IMR-90 (cell line): Measurements from ENCODE around the gene AGAP1. TPM values are rescaled to one million over a fixed set of nuclear protein-coding genes. Genes with fewer than 3 reads are reported as not detected.

ENCODE experiments used
- ATAC-seq: fragments of 200-7000 bp; cut with Tn5 transposase; 2 replicates; pipeline ENCODE4 v1.9.1; 2020; ENCODE audit warnings: low read depth, mild to moderate bottlenecking, moderate library complexity
- BruUV-seq: library from RNA; stranded (reverse); fragments of 400-500 nt; replicated peaks from 2 replicates; lab custom pipeline; 2021; lab: Mats Ljungman, UMichigan
- CTCF ChIA-PET: fragments of 300-600 bp; formaldehyde crosslinking; extraction: SDS; loops from one replicate; lab custom pipeline; 2021; ENCODE audit warnings: antibody characterized with exemption; lab: Yijun Ruan, JAX
- POLR2A ChIA-PET: fragments of 300-600 bp; sonication (Branson Sonifier 250); formaldehyde crosslinking; loops from one replicate; lab custom pipeline; 2022; ENCODE audit warnings: antibody characterized with exemption; ENCODE audit not compliant: unreplicated experiment; lab: Charles Lee
- DNase-seq: peaks from one replicate; pipeline ENCODE4 v3.0.0; 2013
- H2AFZ ChIP-seq: replicated peaks from 2 replicates; pipeline ENCODE3; 2013; ENCODE audit warnings: low read length, mild to moderate bottlenecking; ENCODE audit not compliant: poor library complexity
- H2AK5ac ChIP-seq: 2 replicates; pipeline ENCODE4 v1.6.1; 2013; ENCODE audit warnings: low read depth, low read length, inconsistent platforms
- H2AK9ac ChIP-seq: replicated peaks from 2 replicates; pipeline ENCODE3; 2013; ENCODE audit warnings: mild to moderate bottlenecking, low read depth, low read length, moderate library complexity; ENCODE audit not compliant: poor library complexity
- H2BK120ac ChIP-seq: 2 replicates; pipeline ENCODE4 v1.6.1; 2013; ENCODE audit warnings: low read depth, low read length, inconsistent platforms
- H2BK15ac ChIP-seq: 3 replicates; pipeline ENCODE4 v1.6.1; 2013; ENCODE audit warnings: low read depth, low read length, inconsistent platforms
- H2BK20ac ChIP-seq: 2 replicates; pipeline ENCODE4 v1.6.1; 2013; ENCODE audit warnings: low read depth, mild to moderate bottlenecking, inconsistent platforms, low read length, moderate library complexity
- H2BK5ac ChIP-seq: 2 replicates; pipeline ENCODE4 v1.6.1; 2013; ENCODE audit warnings: mild to moderate bottlenecking, low read depth, low read length, inconsistent platforms; ENCODE audit not compliant: poor library complexity, severe bottlenecking
- H3K14ac ChIP-seq: replicated peaks from 2 replicates; pipeline ENCODE4 v1.6.1; 2013; ENCODE audit warnings: low read depth, low read length, inconsistent platforms
- H3K18ac ChIP-seq: 2 replicates; pipeline ENCODE4 v1.6.1; 2013; ENCODE audit warnings: low read depth, low read length, control low read depth
- H3K23ac ChIP-seq: 2 replicates; pipeline ENCODE4 v1.6.1; 2013; ENCODE audit warnings: low read depth, low read length, inconsistent platforms
- H3K27ac ChIP-seq: 2 replicates; pipeline ENCODE4 v1.5.1; 2013; ENCODE audit warnings: mild to moderate bottlenecking, control low read depth, low read length; ENCODE audit not compliant: insufficient read depth
- H3K27me3 ChIP-seq: 2 replicates; pipeline ENCODE4 v1.6.1; 2013; ENCODE audit warnings: low read length; ENCODE audit not compliant: control insufficient read depth, insufficient read depth
- H3K36me3 ChIP-seq: 2 replicates; pipeline ENCODE4 v1.6.1; 2013; ENCODE audit warnings: low read length, mixed read lengths; ENCODE audit not compliant: control insufficient read depth, insufficient read depth
- H3K4ac ChIP-seq: 2 replicates; pipeline ENCODE4 v1.6.1; 2013; ENCODE audit warnings: low read depth, low read length, inconsistent platforms
- H3K4me1 ChIP-seq: 2 replicates; pipeline ENCODE4 v1.6.1; 2013; ENCODE audit warnings: low read length, mixed read lengths; ENCODE audit not compliant: control insufficient read depth, insufficient read depth
- H3K4me2 ChIP-seq: 2 replicates; pipeline ENCODE4 v1.6.1; 2013; ENCODE audit warnings: low read depth, mild to moderate bottlenecking, control low read depth, low read length, moderate library complexity
- H3K4me3 ChIP-seq: 2 replicates; pipeline ENCODE4 v1.5.1; 2013; ENCODE audit warnings: low read depth, mild to moderate bottlenecking, control low read depth, low read length, moderate library complexity; ENCODE audit not compliant: insufficient read depth
- H3K56ac ChIP-seq: 2 replicates; pipeline ENCODE4 v1.6.1; 2013; ENCODE audit warnings: low read length, inconsistent platforms; ENCODE audit not compliant: insufficient read depth; ENCODE audit errors: extremely low read depth
- H3K79me1 ChIP-seq, 2 experiments: 2 replicates each; pipeline ENCODE4 v1.6.1; 2013; ENCODE audit warnings: low read length in 2 of 2, inconsistent platforms in 1 of 2, low read depth in 1 of 2
- H3K9ac ChIP-seq: 2 replicates; pipeline ENCODE4 v1.6.1; 2013; ENCODE audit warnings: low read depth, low read length, control low read depth
- H3K9me1 ChIP-seq: 2 replicates; pipeline ENCODE4 v1.6.1; 2013; ENCODE audit warnings: low read length, inconsistent platforms; ENCODE audit not compliant: insufficient read depth
- H3K9me3 ChIP-seq: 2 replicates; pipeline ENCODE4 v1.6.1; 2013; ENCODE audit warnings: low read length; ENCODE audit not compliant: control insufficient read depth, insufficient read depth
- H4K20me1 ChIP-seq: 2 replicates; pipeline ENCODE4 v1.6.1; 2013; ENCODE audit warnings: low read length, inconsistent platforms; ENCODE audit not compliant: insufficient read depth
- H4K5ac ChIP-seq: 2 replicates; pipeline ENCODE4 v1.6.1; 2013; ENCODE audit warnings: mild to moderate bottlenecking, low read depth, low read length, control low read depth
- H4K8ac ChIP-seq, 2 experiments: 2 replicates each; pipeline ENCODE4 v1.6.1; 2013; ENCODE audit warnings: low read depth in 2 of 2, low read length in 2 of 2, control low read depth in 1 of 2, inconsistent platforms in 1 of 2
- H4K91ac ChIP-seq: 2 replicates; pipeline ENCODE4 v1.6.1; 2013; ENCODE audit warnings: low read depth, low read length, inconsistent platforms; ENCODE audit not compliant: insufficient read depth
- BHLHE40 ChIP-seq: fragments of 150-350 bp; IDR thresholded peaks from 2 replicates; pipeline ENCODE4 v1.6.1; 2016; ENCODE audit warnings: mild to moderate bottlenecking, low read depth, low read length
- CEBPB ChIP-seq: IDR thresholded peaks from 2 replicates; pipeline ENCODE4 v1.6.1; 2012; ENCODE audit warnings: low read depth, low read length, improper control_type of control experiment
- CHD1 ChIP-seq: IDR thresholded peaks from 2 replicates; pipeline ENCODE4 v1.6.1; 2012; ENCODE audit warnings: low read depth, low read length, improper control_type of control experiment
- ELK1 ChIP-seq: fragments of 150-350 bp; IDR thresholded peaks from 2 replicates; pipeline ENCODE4 v1.6.1; 2016; ENCODE audit warnings: low read depth, mild to moderate bottlenecking, low read length, moderate library complexity, borderline replicate concordance
- FOS ChIP-seq: fragments of 150-350 bp; IDR thresholded peaks from 2 replicates; pipeline ENCODE4 v1.6.1; 2016; ENCODE audit warnings: low read depth, low read length
- MAFK ChIP-seq: IDR thresholded peaks from 2 replicates; pipeline ENCODE4 v1.6.1; 2012; ENCODE audit warnings: low read depth, low read length, improper control_type of control experiment
- MAZ ChIP-seq: IDR thresholded peaks from 2 replicates; pipeline ENCODE4 v1.6.1; 2012; ENCODE audit warnings: low read depth, mild to moderate bottlenecking, low read length, improper control_type of control experiment, moderate library complexity, borderline replicate concordance
- MXI1 ChIP-seq: IDR thresholded peaks from 2 replicates; pipeline ENCODE4 v1.6.1; 2012; ENCODE audit warnings: low read depth, mild to moderate bottlenecking, low read length, moderate library complexity, borderline replicate concordance
- NFE2L2 ChIP-seq: fragments of 150-350 bp; IDR thresholded peaks from 2 replicates; pipeline ENCODE4 v1.6.1; 2016; ENCODE audit warnings: low read depth, mild to moderate bottlenecking, low read length
- POLR2A ChIP-seq: IDR thresholded peaks from 2 replicates; pipeline ENCODE4 v1.6.1; 2012; ENCODE audit warnings: mild to moderate bottlenecking, low read depth, low read length
- RAD21 ChIP-seq: IDR thresholded peaks from 2 replicates; pipeline ENCODE4 v1.6.1; 2012; ENCODE audit warnings: low read length, improper control_type of control experiment
- RCOR1 ChIP-seq: IDR thresholded peaks from 2 replicates; pipeline ENCODE4 v1.6.1; 2012; ENCODE audit warnings: mild to moderate bottlenecking, low read length, improper control_type of control experiment; ENCODE audit not compliant: insufficient replicate concordance
- RFX5 ChIP-seq: IDR thresholded peaks from 2 replicates; pipeline ENCODE4 v1.8.0; 2012; ENCODE audit warnings: low read depth, mild to moderate bottlenecking, low read length, moderate library complexity
- SMC3 ChIP-seq: fragments of 150-350 bp; IDR thresholded peaks from 2 replicates; pipeline ENCODE4 v1.6.1; 2016; ENCODE audit warnings: low read depth, mild to moderate bottlenecking, antibody characterized with exemption, low read length, moderate library complexity
- WGBS, 2 experiments: methylation state at CpG; one replicate each; pipeline versions ENCODE4 v1.1.5 to v1.1.7; 2013; ENCODE audit warnings: missing lambda C conversion rate in 2 of 2; ENCODE audit not compliant: insufficient read length in 1 of 2; ENCODE audit errors: extremely low coverage in 2 of 2; 5-methylcytosine and 5-hydroxymethylcytosine counted together
- dilution Hi-C: fragments of 300-500 bp; cut with HindIII; formaldehyde crosslinking; loops from one replicate; pipeline ENCODE4 v1.14.3; 2018; ENCODE audit warnings: low sequenced_read_pairs; ENCODE audit not compliant: unreplicated experiment
- in situ Hi-C: fragments of 300-500 bp; cut with MboI; formaldehyde crosslinking; loops from 3 replicates; pipeline ENCODE4 v1.14.3; 2019; ENCODE audit warnings: low sequenced_read_pairs, inconsistent platforms, mixed read lengths
- intact Hi-C: fragments of 100-400 bp; cut with micrococcal nuclease; formaldehyde crosslinking; loops from 2 replicates; pipeline ENCODE4 v1.10.0; 2022
- polyA plus RNA-seq, 3 experiments: library from polyadenylated mRNA; depleted of rRNA; stranded (reverse); fragments of >200 nt; gene quantifications; 2 replicates each; pipeline ENCODE4 v1.2.3, GENCODE V29; 2012; ENCODE audit warnings: low replicate concordance in 1 of 3
- total RNA-seq: library from RNA; depleted of rRNA; stranded (reverse); fragments of >200 nt; gene quantifications from 2 replicates; pipeline ENCODE4 v1.2.3, GENCODE V29; 2012
- TF ChIP-seq, protein P1 (sequence below): conservative IDR thresholded peaks from 2 replicates; pipeline ENCODE4 v1.5.1; 2012; ENCODE audit warnings: mild to moderate bottlenecking, low read depth, low read length, improper control_type of control experiment
- TF ChIP-seq, protein P2 (sequence below): fragments of 150-350 bp; IDR thresholded peaks from 2 replicates; pipeline ENCODE4 v1.6.1; 2017; ENCODE audit warnings: mild to moderate bottlenecking, antibody characterized with exemption, low read length, low read depth

AGAP1 gene
- total and polyA plus RNA-seq, 2 of the 4 experiments (the other 2 are of a cell fraction): 15.1 to 16.4 TPM

- no peak overlapping the region for H3K18ac ChIP-seq
- DNase-seq (no peak), ATAC-seq (no peak)
- H3K4me2 ChIP-seq: no peak overlapping the region
- no peaks in the 10 kb centered on the region; the same call in 1 of the 2 replicates for H3K9me1 ChIP-seq
- no peak overlapping the region for H4K91ac ChIP-seq
- no peak overlapping the region for H2AK9ac ChIP-seq
- no peaks in the 10 kb centered on the region for H3K79me1 ChIP-seq
- no peak overlapping the region for H2BK5ac ChIP-seq
- no peak overlapping the region for H3K4ac ChIP-seq
- H2BK120ac ChIP-seq: no peak overlapping the region
- H2BK20ac ChIP-seq: no peak overlapping the region
- H3K27me3 ChIP-seq: no peaks in the 10 kb centered on the region
- intact Hi-C loops: no loop called here
- no peak overlapping the region for H3K9ac ChIP-seq
- H3K23ac ChIP-seq: no peak overlapping the region
- H2BK15ac ChIP-seq: no peak overlapping the region
- POLR2A ChIA-PET: no interaction called here
- 87% methylated on average over 3 of the region's 9 CpGs; no CpG with 5 or more reads in 1 of the 2 experiments for WGBS, 2 experiments
- H4K8ac ChIP-seq: no peak overlapping the region
- BruUV-seq: no TSS peak
- H3K27ac ChIP-seq: no peak overlapping the region
- dilution Hi-C loops: no loop called here
- no peaks in the 10 kb centered on the region for H4K20me1 ChIP-seq
- no peak overlapping the region for H3K4me3 ChIP-seq
- in situ Hi-C loops: no loop called here
- H3K9me3 ChIP-seq: no peaks in the 10 kb centered on the region
- H2AFZ ChIP-seq: no peak overlapping the region
- H3K4me1 ChIP-seq: no peaks in the 10 kb centered on the region
- no peak overlapping the region for H2AK5ac ChIP-seq
- no peak overlapping the region for H3K56ac ChIP-seq
- H4K5ac ChIP-seq: no peak overlapping the region
- no peak for TF ChIP-seq MAFK
- no peak for TF ChIP-seq FOS
- TF ChIP-seq MAZ: no peak
- no peak for TF ChIP-seq CEBPB
- no peak for TF ChIP-seq SMC3
- no peak for TF ChIP-seq ELK1
- TF ChIP-seq MXI1: no peak
- no peak for TF ChIP-seq POLR2A
- no peak for TF ChIP-seq NFE2L2
- TF ChIP-seq, protein P1, sequence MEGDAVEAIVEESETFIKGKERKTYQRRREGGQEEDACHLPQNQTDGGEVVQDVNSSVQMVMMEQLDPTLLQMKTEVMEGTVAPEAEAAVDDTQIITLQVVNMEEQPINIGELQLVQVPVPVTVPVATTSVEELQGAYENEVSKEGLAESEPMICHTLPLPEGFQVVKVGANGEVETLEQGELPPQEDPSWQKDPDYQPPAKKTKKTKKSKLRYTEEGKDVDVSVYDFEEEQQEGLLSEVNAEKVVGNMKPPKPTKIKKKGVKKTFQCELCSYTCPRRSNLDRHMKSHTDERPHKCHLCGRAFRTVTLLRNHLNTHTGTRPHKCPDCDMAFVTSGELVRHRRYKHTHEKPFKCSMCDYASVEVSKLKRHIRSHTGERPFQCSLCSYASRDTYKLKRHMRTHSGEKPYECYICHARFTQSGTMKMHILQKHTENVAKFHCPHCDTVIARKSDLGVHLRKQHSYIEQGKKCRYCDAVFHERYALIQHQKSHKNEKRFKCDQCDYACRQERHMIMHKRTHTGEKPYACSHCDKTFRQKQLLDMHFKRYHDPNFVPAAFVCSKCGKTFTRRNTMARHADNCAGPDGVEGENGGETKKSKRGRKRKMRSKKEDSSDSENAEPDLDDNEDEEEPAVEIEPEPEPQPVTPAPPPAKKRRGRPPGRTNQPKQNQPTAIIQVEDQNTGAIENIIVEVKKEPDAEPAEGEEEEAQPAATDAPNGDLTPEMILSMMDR: no peak
- TF ChIP-seq RCOR1: no peak
- TF ChIP-seq, protein P2, sequence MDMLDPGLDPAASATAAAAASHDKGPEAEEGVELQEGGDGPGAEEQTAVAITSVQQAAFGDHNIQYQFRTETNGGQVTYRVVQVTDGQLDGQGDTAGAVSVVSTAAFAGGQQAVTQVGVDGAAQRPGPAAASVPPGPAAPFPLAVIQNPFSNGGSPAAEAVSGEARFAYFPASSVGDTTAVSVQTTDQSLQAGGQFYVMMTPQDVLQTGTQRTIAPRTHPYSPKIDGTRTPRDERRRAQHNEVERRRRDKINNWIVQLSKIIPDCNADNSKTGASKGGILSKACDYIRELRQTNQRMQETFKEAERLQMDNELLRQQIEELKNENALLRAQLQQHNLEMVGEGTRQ: no peak
- no peak for TF ChIP-seq CHD1
- TF ChIP-seq BHLHE40: no peak
- TF ChIP-seq RFX5: no peak
- TF ChIP-seq RAD21: no peak
- H3K14ac ChIP-seq: no peak overlapping the region
- CTCF ChIA-PET: no interaction called here
- peaks cover 6% of the 10 kb centered on the region for H3K36me3 ChIP-seq
Observed at GRCh38 chr2:235977445-235977844, 483.6 kb downstream of the AGAP1 start.
